H9 (cell line): ENCODE data around the gene PSMB7. TPM values are rescaled to one million over a fixed set of nuclear protein-coding genes. Genes with fewer than 3 reads are reported as not detected.
A peak's percentile ranks its signal among the peaks of the same experiment; 100 is the strongest.

Experiments
- DNase-seq: peaks from one replicate; pipeline ENCODE4 v3.0.0-alpha.2; 2017
- H2AFZ ChIP-seq: one replicate; pipeline ENCODE4 v1.6.1; 2013; ENCODE audit warnings: mild to moderate bottlenecking, low read length, control low read depth, moderate library complexity
- H2AK5ac ChIP-seq: 2 replicates; pipeline ENCODE4 v1.6.1; 2013; ENCODE audit warnings: low read length, control low read depth, mixed read lengths; ENCODE audit not compliant: insufficient read length
- H2BK120ac ChIP-seq: one replicate; pipeline ENCODE4 v1.6.1; 2013; ENCODE audit warnings: low read depth, mild to moderate bottlenecking, low read length, control low read depth, inconsistent platforms; ENCODE audit not compliant: poor library complexity, severe bottlenecking
- H2BK12ac ChIP-seq: 2 replicates; pipeline ENCODE4 v1.6.1; 2013; ENCODE audit warnings: low read length, control low read depth, mixed read lengths, low read depth; ENCODE audit not compliant: insufficient read length
- H2BK15ac ChIP-seq: 2 replicates; pipeline ENCODE4 v1.6.1; 2013; ENCODE audit warnings: low read depth, low read length, control low read depth
- H2BK20ac ChIP-seq: one replicate; pipeline ENCODE4 v1.6.1; 2013; ENCODE audit warnings: low read depth, mild to moderate bottlenecking, low read length, control low read depth, inconsistent platforms; ENCODE audit not compliant: poor library complexity, severe bottlenecking
- H2BK5ac ChIP-seq: 2 replicates; pipeline ENCODE4 v1.6.1; 2013; ENCODE audit warnings: low read length, control low read depth, mixed read lengths; ENCODE audit not compliant: insufficient read length
- H3K14ac ChIP-seq: 2 replicates; pipeline ENCODE4 v1.6.1; 2013; ENCODE audit warnings: low read length, control low read depth; ENCODE audit not compliant: insufficient read depth
- H3K18ac ChIP-seq: 2 replicates; pipeline ENCODE4 v1.6.1; 2013; ENCODE audit warnings: low read depth, mild to moderate bottlenecking, mixed read lengths, low read length, control low read depth; ENCODE audit not compliant: insufficient read length
- H3K23ac ChIP-seq: 2 replicates; pipeline ENCODE4 v1.6.1; 2013; ENCODE audit warnings: low read length, control low read depth, mixed read lengths, low read depth; ENCODE audit not compliant: insufficient read length
- H3K23me2 ChIP-seq: 2 replicates; pipeline ENCODE4 v1.6.1; 2013; ENCODE audit warnings: low read depth, mild to moderate bottlenecking, mixed read lengths, low read length, control low read depth; ENCODE audit not compliant: insufficient read length, poor library complexity, severe bottlenecking
- H3K27ac ChIP-seq: 2 replicates; pipeline ENCODE4 v1.5.1; 2013; ENCODE audit warnings: low read length, control low read depth, mixed read lengths, low read depth; ENCODE audit not compliant: insufficient read length
- H3K27me3 ChIP-seq: 2 replicates; pipeline ENCODE4 v1.6.1; 2013; ENCODE audit warnings: low read length, control low read depth, inconsistent platforms; ENCODE audit not compliant: insufficient read depth
- H3K4ac ChIP-seq: 2 replicates; pipeline ENCODE4 v1.6.1; 2013; ENCODE audit warnings: low read depth, mild to moderate bottlenecking, control low read depth, inconsistent platforms, low read length, moderate library complexity
- H3K4me1 ChIP-seq: 2 replicates; pipeline ENCODE4 v1.6.1; 2013; ENCODE audit warnings: low read length, control low read depth, inconsistent platforms; ENCODE audit not compliant: insufficient read depth
- H3K4me2 ChIP-seq: 2 replicates; pipeline ENCODE4 v1.6.1; 2013; ENCODE audit warnings: low read length, control low read depth, mixed read lengths; ENCODE audit not compliant: insufficient read length, insufficient read depth
- H3K56ac ChIP-seq: 2 replicates; pipeline ENCODE4 v1.6.1; 2013; ENCODE audit warnings: low read depth, mild to moderate bottlenecking, mixed read lengths, low read length, control low read depth; ENCODE audit not compliant: insufficient read length
- H3K79me1 ChIP-seq: 2 replicates; pipeline ENCODE4 v1.6.1; 2013; ENCODE audit warnings: low read depth, mild to moderate bottlenecking, moderate library complexity, low read length, control low read depth, inconsistent platforms; ENCODE audit not compliant: insufficient read depth, poor library complexity, severe bottlenecking
- H3K79me2 ChIP-seq: 2 replicates; pipeline ENCODE4 v1.6.1; 2013; ENCODE audit warnings: low read length, control low read depth, inconsistent platforms; ENCODE audit not compliant: insufficient read depth
- H3K9ac ChIP-seq: 2 replicates; pipeline ENCODE4 v1.6.1; 2013; ENCODE audit warnings: low read length, control low read depth, mixed read lengths; ENCODE audit not compliant: insufficient read length; ENCODE audit errors: extremely low read depth
- H3K9me3 ChIP-seq: one replicate; pipeline ENCODE4 v1.6.1; 2013; ENCODE audit warnings: low read depth, low read length, inconsistent platforms; ENCODE audit not compliant: control insufficient read depth
- H3T11ph ChIP-seq: one replicate; pipeline ENCODE4 v1.6.1; 2013; ENCODE audit warnings: mild to moderate bottlenecking, low read length, control low read depth, inconsistent platforms
- H4K20me1 ChIP-seq: one replicate; pipeline ENCODE4 v1.6.1; 2013; ENCODE audit not compliant: control insufficient read depth, insufficient read length, insufficient read depth
- H4K5ac ChIP-seq: 2 replicates; pipeline ENCODE4 v1.6.1; 2013; ENCODE audit warnings: low read depth, mild to moderate bottlenecking, mixed read lengths, low read length, control low read depth; ENCODE audit not compliant: insufficient read length
- H4K8ac ChIP-seq: replicated peaks from 2 replicates; pipeline ENCODE4 v1.6.1; 2013; ENCODE audit warnings: low read length, control low read depth, mixed read lengths, low read depth; ENCODE audit not compliant: insufficient read length
- H4K91ac ChIP-seq: 2 replicates; pipeline ENCODE4 v1.6.1; 2013; ENCODE audit warnings: low read depth, mild to moderate bottlenecking, moderate library complexity, mixed read lengths, low read length, control low read depth; ENCODE audit not compliant: insufficient read length
- H3K27ac Mint-ChIP-seq, 3 experiments: 2 replicates in 2 of 3; 3 replicates in 1 of 3; pipeline ENCODE4 v1.8.0; 2020 to 2021; ENCODE audit warnings: mixed read lengths in 3 of 3, mild to moderate bottlenecking in 1 of 3, moderate library complexity in 1 of 3
- H3K27me3 Mint-ChIP-seq: 2 replicates; pipeline ENCODE4 v1.8.0; 2021; ENCODE audit warnings: low read depth, mild to moderate bottlenecking, moderate library complexity, mixed read lengths
- H3K36me3 Mint-ChIP-seq, 3 experiments: 2 replicates in 2 of 3; 3 replicates in 1 of 3; pipeline ENCODE4 v1.8.0; 2020 to 2021; ENCODE audit warnings: low read depth in 3 of 3, mixed read lengths in 3 of 3; ENCODE audit not compliant: insufficient read depth in 1 of 3
- H3K4me1 Mint-ChIP-seq, 2 experiments: 2 replicates each; pipeline ENCODE4 v1.8.0; 2020; ENCODE audit warnings: mixed read lengths in 2 of 2
- H3K4me3 Mint-ChIP-seq, 2 experiments: 2 replicates in 1 of 2; 3 replicates in 1 of 2; pipeline ENCODE4 v1.8.0; 2020 to 2021; ENCODE audit warnings: mild to moderate bottlenecking in 2 of 2, mixed read lengths in 2 of 2, moderate library complexity in 1 of 2
- H3K9me3 Mint-ChIP-seq, 2 experiments: 2 replicates in 1 of 2; 3 replicates in 1 of 2; pipeline ENCODE4 v1.8.0; 2020; ENCODE audit warnings: mild to moderate bottlenecking in 2 of 2, mixed read lengths in 2 of 2, moderate library complexity in 1 of 2
- WGBS: extraction: QIAGEN DNeasy Blood & Tissue Kit; methylation state at CpG from one replicate; pipeline ENCODE4 v1.1.7; 2013; ENCODE audit warnings: missing lambda C conversion rate, low lambda C conversion rate, mixed read lengths; ENCODE audit not compliant: insufficient read length; ENCODE audit errors: extremely low coverage; 5-methylcytosine and 5-hydroxymethylcytosine counted together
- total RNA-seq: library from RNA; stranded (reverse); gene quantifications from 2 replicates; pipeline ENCODE4 v1.2.1, GENCODE V29; 2021
- TF ChIP-seq, protein P1 (sequence below): fragments of 200-600 bp; sonication (generic); conservative IDR thresholded peaks from 3 replicates; pipeline ENCODE4 v1.8.0; 2021; ENCODE audit warnings: antibody characterized with exemption, mild to moderate bottlenecking

Gene PSMB7
- total RNA-seq, 1 experiment from 2014 or later: 209 TPM

DNA sequence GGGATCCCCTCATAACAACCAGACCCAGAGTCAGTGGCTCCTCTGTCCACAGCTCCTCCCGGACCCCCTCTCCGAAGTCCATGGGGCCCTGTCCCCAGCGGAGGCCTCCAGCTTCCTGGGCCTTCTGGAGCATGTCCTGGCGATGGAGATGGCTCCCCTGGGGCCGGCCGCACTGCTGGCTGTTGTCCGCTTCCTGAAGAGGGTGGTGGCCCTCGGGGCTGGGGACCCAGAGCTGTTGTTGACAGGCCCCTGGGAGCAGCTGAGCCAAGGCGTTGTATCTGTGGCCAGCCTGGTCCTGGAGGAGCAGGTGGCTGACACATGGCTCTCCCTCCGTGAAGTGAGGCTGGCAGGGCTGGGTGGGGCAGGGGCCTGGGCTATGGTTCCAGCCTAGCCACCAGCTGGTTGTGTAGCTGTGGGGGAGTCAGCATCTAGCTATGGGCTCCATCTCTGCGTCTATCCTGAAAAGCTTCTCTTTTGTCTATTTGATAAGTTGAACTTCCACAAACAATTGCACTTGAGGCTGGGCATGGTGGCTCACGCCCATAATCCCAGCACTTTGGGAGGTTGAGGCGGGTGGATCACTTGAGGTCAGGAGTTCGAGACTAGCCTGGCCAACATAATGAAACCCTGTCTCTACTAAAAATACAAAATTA, 39.7 kb upstream of the PSMB7 start:
- Histone ChIP-seq H3K23ac (no peak overlapping the region), H2BK20ac (no peak overlapping the region), H3K14ac (no peak overlapping the region), H2BK15ac (no peak overlapping the region), H3K4ac (no peak overlapping the region), H2BK120ac (no peak overlapping the region), H3K79me1 (no peaks in the 10 kb centered on the region), H3T11ph (no peak overlapping the region), H3K56ac (no peak overlapping the region), H3K18ac (no peak overlapping the region), H4K91ac (no peak overlapping the region), H2BK5ac (no peak overlapping the region), H3K9me3 (no peaks in the 10 kb centered on the region), H3K4me2 (no peak overlapping the region), H4K8ac (no peak overlapping the region), H3K23me2 (peaks cover 5% of the 10 kb centered on the region), H4K5ac (no peak overlapping the region), H2AK5ac (no peak overlapping the region), H3K79me2 (no peaks in the 10 kb centered on the region), H3K27me3 (peaks cover 12% of the 10 kb centered on the region), H3K27ac (no peak overlapping the region), H3K9ac (no peak overlapping the region), H2BK12ac (no peak overlapping the region), H4K20me1 (peaks cover 2% of the 10 kb centered on the region), H2AFZ (no peak overlapping the region), H3K4me1 (no peaks in the 10 kb centered on the region; the same call in 1 of the 2 replicates)
- Mint-ChIP-seq H3K4me1 (peaks cover 17 to 26% of the 10 kb centered on the region in 2 experiments), H3K9me3 (no peaks in the 10 kb centered on the region), H3K27ac (no peak overlapping the region), H3K36me3 (no peaks in the 10 kb centered on the region), H3K27me3 (peaks cover 34% of the 10 kb centered on the region), H3K4me3 (no peak overlapping the region)
- WGBS: no CpG with 5 or more reads among the region's 14 CpGs
- peak; percentile 25 for DNase-seq
- TF ChIP-seq, protein P1, sequence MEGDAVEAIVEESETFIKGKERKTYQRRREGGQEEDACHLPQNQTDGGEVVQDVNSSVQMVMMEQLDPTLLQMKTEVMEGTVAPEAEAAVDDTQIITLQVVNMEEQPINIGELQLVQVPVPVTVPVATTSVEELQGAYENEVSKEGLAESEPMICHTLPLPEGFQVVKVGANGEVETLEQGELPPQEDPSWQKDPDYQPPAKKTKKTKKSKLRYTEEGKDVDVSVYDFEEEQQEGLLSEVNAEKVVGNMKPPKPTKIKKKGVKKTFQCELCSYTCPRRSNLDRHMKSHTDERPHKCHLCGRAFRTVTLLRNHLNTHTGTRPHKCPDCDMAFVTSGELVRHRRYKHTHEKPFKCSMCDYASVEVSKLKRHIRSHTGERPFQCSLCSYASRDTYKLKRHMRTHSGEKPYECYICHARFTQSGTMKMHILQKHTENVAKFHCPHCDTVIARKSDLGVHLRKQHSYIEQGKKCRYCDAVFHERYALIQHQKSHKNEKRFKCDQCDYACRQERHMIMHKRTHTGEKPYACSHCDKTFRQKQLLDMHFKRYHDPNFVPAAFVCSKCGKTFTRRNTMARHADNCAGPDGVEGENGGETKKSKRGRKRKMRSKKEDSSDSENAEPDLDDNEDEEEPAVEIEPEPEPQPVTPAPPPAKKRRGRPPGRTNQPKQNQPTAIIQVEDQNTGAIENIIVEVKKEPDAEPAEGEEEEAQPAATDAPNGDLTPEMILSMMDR: no peak
